G401.6 (cell line): Measurements from ENCODE around the gene OR9K2.
"Not testable (repeated sequence)": the region's sequence is repeated elsewhere in the genome, so short reads cannot be mapped to it uniquely, and the experiment has no call there.

Experiments
- FAIRE-seq: peaks from 2 replicates; lab custom pipeline; 2012; peaks lifted over from hg19 to GRCh38; lab: Jason Lieb, UNC

Gene OR9K2, protein sequence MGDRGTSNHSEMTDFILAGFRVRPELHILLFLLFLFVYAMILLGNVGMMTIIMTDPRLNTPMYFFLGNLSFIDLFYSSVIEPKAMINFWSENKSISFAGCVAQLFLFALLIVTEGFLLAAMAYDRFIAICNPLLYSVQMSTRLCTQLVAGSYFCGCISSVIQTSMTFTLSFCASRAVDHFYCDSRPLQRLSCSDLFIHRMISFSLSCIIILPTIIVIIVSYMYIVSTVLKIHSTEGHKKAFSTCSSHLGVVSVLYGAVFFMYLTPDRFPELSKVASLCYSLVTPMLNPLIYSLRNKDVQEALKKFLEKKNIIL

DNA sequence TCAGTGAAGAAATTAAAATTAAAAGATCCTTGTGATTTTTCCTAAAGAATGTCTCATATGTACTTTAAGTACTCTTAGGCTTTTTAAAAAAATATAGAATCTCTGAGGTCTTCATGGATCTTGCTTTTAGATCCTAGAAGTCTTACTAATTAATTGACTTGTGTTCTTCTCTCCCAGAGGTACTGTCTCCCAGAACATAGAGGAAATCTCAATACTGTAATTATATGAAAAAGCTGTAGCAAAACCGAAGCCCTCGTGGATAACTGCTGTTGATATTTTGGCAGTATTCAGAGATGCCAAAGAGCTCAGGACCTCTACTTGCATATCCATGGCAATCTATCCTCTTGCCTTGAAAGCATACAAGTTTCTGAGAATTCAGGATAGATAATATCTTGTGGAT is at the start of gene OR9K2:
Gene OR9K2 (plus strand): TSS at position 301 of the 400 bp plus-strand sequence. CDS start 3,429 bp downstream, outside the sequence.
- FAIRE-seq, result no peak

DNA sequence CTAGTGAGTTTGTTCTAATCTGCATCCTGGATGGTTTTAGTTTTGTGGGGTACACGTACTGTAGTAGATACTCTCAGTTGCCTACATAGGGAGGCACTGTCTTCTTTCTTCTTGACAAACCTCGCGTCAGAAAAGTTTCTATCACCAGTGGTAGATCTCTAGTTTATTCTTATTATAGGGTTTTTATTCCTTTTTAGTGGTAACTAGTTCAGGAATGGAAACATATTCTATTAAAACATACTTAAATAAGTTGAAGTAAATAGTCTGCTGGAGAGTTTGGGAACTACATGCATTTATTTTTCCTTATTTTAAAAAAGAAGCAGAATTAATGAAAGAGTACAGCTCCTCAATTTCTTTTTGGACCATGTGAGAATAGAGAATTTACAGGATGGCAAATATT is 33.6 kb upstream of the OR9K2 start:
- peak; percentile 17 for FAIRE-seq

DNA sequence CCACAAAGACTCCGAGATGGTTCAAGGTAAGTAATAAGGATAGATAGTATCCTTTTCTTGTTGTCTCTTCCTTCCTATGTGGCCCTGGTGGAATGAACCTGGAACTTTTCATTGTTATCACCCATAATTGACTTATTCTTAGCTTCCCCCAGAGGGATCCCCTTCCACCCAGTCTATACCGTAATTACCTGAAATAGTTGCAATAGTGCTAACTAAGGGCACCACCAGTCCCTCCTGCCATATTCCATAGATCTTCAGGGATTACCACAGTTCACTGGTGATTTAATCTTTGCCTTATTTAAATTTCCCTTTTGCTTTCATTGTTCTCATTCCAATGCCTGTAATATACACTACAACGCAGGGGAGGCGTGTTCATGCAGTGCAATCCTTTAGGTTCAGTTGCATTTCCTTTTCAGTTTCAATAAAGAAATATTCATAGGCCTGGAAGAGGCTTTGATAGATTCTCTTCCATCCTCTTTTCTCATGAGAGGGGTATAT is 13.8 kb upstream of the OR9K2 start:
- FAIRE-seq, result no peak

DNA sequence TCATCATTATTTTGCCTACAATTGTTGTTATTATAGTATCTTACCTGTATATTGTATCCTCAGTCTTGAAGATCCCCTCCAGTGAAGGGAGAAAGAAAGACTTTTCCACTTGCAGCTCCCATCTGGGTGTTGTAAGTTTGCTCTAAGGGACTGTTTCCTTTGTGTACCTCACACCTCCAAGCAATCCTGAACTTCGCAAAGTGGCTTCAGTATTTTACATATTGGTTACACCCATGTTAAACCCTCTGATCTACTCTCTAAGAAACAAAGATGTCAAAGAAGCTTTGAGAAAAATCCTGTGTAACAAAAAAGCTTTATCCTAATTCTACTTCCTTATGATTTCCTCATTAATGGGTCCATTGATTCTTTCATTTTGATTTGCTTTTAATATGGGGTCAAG is 10.1 kb upstream of the OR9K2 start:
- FAIRE-seq, result no peak

DNA sequence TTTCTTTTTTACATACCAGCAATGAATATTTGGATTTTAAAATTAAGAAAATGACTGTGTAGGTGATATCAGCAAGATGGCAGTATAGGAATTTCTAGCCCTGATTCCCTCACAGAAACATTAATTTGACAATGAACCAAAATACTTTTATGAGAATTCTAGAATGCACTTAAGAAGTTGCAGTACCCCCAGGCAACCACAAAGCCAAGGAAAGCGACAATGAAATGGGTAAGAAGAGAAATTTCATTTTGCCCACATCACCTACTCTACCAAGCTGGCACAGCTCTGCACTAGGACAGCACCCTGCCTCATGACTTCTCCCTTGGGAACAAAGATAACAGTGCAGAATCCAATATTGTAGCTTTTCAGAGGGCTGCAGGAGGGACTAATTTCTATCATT is 6.6 kb downstream of the OR9K2 start:
- FAIRE-seq, result no peak

DNA sequence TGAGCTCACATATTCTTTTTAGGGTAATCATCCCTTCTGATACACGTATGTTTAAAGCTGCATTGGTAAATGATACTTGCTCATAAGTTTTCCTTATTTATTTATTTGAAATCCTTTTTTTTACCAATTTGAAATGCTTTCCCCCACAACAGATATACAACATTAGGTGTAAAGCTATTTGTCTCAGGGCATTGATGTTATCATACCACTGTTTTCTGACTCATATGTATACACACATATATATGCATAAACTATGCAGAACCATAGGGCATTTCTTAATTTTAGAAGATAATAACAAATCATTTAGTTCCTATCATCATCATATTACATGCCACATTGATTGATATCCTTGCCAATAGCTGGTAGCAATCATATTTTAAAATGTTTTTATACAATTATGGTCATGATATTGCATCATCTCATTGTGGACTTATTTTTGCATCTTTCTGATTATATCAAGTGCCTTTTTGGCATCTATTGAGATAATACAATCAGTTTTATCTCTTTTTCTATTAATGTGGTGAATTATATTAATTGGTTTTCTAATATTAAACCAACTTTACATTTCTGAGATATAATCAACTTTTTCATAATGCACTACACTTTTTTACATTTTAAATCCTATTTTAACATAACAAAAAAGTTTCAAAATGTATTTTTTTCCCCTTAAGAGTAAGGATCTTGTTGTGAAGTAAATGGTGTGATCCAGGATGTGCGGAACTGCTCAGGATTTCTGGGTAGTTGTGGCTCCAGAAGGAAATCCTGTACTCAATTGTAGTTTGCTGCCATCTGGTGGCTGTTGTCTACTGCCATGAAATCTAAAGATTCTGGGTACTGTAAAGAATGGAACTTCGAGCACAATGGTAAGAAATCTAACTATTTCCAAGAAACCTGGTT is 16.7 kb downstream of the OR9K2 start:
- peak; percentile 86 for FAIRE-seq

DNA sequence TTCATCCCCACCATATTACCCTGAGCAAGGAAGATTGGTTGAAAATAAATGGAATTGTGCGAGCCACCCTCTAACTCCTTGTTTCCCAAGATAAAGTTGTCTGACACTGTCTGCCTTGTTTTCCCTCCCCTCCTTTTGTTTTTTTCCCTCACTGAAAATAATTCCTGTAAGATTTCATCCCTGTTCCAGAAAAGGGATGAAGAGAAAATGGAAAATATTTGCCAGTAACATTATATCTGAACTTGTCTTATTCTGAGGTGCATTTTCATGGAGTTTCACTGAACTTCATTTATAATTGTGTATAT is 17.3 kb downstream of the OR9K2 start:
- FAIRE-seq, result no peak

DNA sequence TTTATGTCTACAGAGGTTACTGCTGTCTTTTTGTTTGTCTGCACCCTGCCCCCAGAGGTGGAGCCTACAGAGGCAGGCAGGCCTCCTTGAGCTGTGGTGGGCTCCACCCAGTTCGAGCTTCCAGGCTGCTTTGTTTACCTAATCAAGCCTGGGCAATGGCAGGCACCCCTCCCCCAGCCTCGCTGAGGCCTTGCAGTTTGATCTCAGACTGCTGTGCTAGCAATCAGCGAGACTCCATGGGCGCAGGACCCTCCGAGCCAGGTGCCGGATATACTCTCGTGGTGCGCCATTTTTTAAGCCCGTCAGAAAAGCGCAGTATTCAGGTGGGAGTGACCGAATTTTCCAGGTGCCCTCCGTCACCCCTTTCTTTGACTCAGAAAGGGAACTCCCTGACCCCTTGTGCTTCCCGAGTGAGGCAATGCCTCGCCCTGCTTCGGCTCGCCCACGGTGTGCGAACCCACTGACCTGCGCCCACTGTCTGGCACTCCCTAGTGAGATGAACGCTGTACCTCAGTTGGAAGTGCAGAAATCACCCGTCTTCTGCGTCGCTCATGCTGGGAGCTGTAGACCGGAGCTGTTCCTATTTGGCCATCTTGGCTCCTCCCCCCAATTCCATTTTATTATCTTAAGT is 40.9 kb downstream of the OR9K2 start:
- FAIRE-seq, result not testable (repeated sequence)

DNA sequence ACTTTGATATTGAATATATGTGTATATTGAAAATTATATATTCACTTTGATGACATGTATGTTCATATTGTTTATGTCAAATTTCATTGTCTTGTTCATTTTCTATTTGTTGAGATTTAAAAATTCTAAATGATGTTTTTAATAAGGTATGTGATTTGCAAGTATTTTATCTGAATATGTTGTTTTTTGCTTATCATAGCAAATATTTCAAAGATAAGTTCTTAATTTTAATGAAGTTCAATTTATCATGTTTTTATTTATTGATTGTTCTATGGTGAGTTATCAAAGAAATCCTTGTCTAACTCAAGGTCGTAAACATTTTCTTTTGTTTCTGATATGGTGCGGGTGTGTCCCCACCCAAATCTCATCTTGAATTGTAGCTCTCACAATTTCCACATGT is 45.2 kb downstream of the OR9K2 start:
- no peak for FAIRE-seq

DNA sequence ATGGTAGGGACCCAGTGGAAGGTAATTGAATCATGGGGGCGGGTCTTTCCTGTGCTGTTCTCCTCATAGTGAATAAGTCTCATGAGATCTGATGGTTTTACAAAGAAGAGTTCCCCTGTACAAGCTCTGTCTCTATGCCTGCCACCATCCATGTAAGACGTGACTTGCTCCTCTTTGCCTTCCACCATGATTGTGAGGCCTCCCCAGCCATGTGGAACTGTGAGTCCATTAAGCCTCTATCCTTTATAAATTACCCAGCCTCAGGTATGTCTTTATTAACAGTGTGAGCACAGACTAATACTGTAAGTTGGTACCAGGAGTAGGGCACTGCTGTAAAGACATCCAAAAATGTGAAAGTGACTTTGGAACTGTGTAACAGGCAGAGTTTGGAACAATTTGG is 45.6 kb downstream of the OR9K2 start:
- not testable (repeated sequence) for FAIRE-seq

DNA sequence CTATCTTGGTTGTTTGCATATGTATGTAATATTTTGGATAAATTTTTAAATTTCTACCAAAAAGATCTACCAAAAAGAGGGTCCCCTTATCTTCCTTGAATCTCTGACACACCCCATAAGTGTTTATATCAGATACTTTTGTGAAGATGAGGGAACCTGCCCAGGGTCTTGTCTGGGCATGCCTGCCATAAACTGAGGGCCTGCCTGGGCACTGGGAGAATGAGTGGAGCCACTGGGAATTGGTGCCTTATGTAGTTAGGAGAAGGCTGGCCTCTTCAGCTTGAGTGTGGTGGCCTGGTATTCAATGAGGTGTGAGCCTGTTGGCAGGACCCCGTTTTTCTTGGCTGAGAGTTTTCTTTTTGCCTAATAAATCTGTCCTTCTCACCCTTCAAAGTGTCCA is 46.5 kb downstream of the OR9K2 start:
- FAIRE-seq, result no peak

DNA sequence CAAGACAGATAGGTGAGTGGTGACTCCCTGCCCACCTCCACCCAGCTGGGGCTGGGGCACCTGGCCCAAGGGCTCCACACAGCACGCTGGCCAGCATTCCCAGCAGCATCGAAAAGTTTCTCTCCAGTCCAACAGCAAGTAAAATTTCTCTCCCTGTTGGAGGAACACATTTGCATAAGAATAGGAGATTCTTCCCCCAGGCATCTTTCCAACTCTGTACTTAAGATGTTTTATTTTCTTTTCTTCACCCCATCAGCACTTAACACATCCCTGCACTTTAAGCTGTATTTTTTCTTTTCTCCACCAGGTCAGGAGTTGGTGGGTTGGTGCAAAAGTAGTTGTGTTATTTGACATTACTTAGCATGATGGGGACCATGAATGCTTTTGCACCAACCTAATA is 47.2 kb downstream of the OR9K2 start:
- no peak for FAIRE-seq
